WTC11 (cell line): ENCODE data around the gene TRIM3. TPM values are rescaled to one million over a fixed set of nuclear protein-coding genes. Genes with fewer than 3 reads are reported as not detected.
A peak's percentile ranks its signal among the peaks of the same experiment; 100 is the strongest.

Experiments
- ATAC-seq: fragments of 200-7000 bp; cut with Tn5 transposase; 2 replicates; pipeline ENCODE4 v1.10.0; 2021; ENCODE audit warnings: mild to moderate bottlenecking, moderate library complexity
- CTCF ChIA-PET: fragments of 300-600 bp; sonication (Branson Sonifier 250); formaldehyde crosslinking; loops from one replicate; lab custom pipeline; 2021; ENCODE audit warnings: antibody characterized with exemption; lab: Charles Lee
- POLR2A ChIA-PET: fragments of 350-600 bp; sonication (Branson Sonifier 250); formaldehyde crosslinking; loops from one replicate; lab custom pipeline; 2021; ENCODE audit warnings: antibody characterized with exemption; lab: Charles Lee
- DNase-seq: peaks from one replicate; pipeline ENCODE4 v3.0.0; 2021; ENCODE audit warnings: low spot score
- H3K27ac Mint-ChIP-seq: 2 replicates; pipeline ENCODE4 v1.8.0; 2021; ENCODE audit warnings: mixed read lengths
- H3K27me3 Mint-ChIP-seq: 2 replicates; pipeline ENCODE4 v1.8.0; 2021; ENCODE audit warnings: low read depth, mild to moderate bottlenecking, moderate library complexity, mixed read lengths
- H3K36me3 Mint-ChIP-seq: 2 replicates; pipeline ENCODE4 v1.8.0; 2021; ENCODE audit warnings: mixed read lengths
- H3K4me1 Mint-ChIP-seq: 2 replicates; pipeline ENCODE4 v1.8.0; 2022; ENCODE audit warnings: mixed read lengths
- H3K4me3 Mint-ChIP-seq: 2 replicates; pipeline ENCODE4 v1.8.0; 2021; ENCODE audit warnings: mild to moderate bottlenecking, moderate library complexity, mixed read lengths
- H3K9me3 Mint-ChIP-seq: 2 replicates; pipeline ENCODE4 v1.8.0; 2021; ENCODE audit warnings: mixed read lengths
- ARID4B ChIP-seq: sonication (generic); formaldehyde crosslinking; IDR thresholded peaks from 2 replicates; pipeline ENCODE4 v1.8.0; 2023; ENCODE audit warnings: missing genetic modification reagents, mild to moderate bottlenecking, borderline replicate concordance
- ATF1 ChIP-seq: sonication (generic); formaldehyde crosslinking; IDR thresholded peaks from 2 replicates; pipeline ENCODE4 v1.8.1; 2023; ENCODE audit warnings: mild to moderate bottlenecking, moderate library complexity, missing genetic modification reagents
- CBFB ChIP-seq: sonication (generic); formaldehyde crosslinking; IDR thresholded peaks from 2 replicates; pipeline ENCODE4 v1.8.1; 2022; ENCODE audit warnings: mild to moderate bottlenecking, low read depth, missing genetic modification reagents
- KAT7 ChIP-seq: sonication (generic); formaldehyde crosslinking; IDR thresholded peaks from 2 replicates; pipeline ENCODE4 v1.8.1; 2023; ENCODE audit warnings: missing genetic modification reagents, mild to moderate bottlenecking, borderline replicate concordance
- SMAD3 ChIP-seq: sonication (generic); formaldehyde crosslinking; IDR thresholded peaks from 2 replicates; pipeline ENCODE4 v1.8.0; 2022; ENCODE audit warnings: missing genetic modification reagents, mild to moderate bottlenecking, borderline replicate concordance
- TEAD4 ChIP-seq: sonication (generic); formaldehyde crosslinking; IDR thresholded peaks from 2 replicates; pipeline ENCODE4 v1.8.0; 2022; ENCODE audit warnings: mild to moderate bottlenecking, missing genetic modification reagents
- ZBTB21 ChIP-seq: sonication (generic); formaldehyde crosslinking; IDR thresholded peaks from 2 replicates; pipeline ENCODE4 v1.8.1; 2023; ENCODE audit warnings: mild to moderate bottlenecking, missing genetic modification reagents, borderline replicate concordance
- ZNF138 ChIP-seq: sonication (generic); formaldehyde crosslinking; conservative IDR thresholded peaks from 2 replicates; pipeline ENCODE4 v1.8.1; 2022; ENCODE audit warnings: mild to moderate bottlenecking, moderate library complexity, missing genetic modification reagents
- ZNF219 ChIP-seq: sonication (generic); formaldehyde crosslinking; IDR thresholded peaks from 2 replicates; pipeline ENCODE4 v1.8.0; 2023; ENCODE audit warnings: missing genetic modification reagents, mild to moderate bottlenecking, borderline replicate concordance
- ZNF416 ChIP-seq: fragments of 250-450 bp; sonication (Bioruptor Pico); IDR thresholded peaks from 2 replicates; pipeline ENCODE4 v1.9.0; 2021; ENCODE audit warnings: mild to moderate bottlenecking, inconsistent platforms
- total RNA-seq: library from RNA; stranded (reverse); gene quantifications from 3 replicates; pipeline ENCODE4 v1.2.3, GENCODE V29; 2021
- TF ChIP-seq, protein P1 (sequence below): sonication (generic); formaldehyde crosslinking; IDR thresholded peaks from 2 replicates; pipeline ENCODE4 v1.8.1; 2023; ENCODE audit warnings: mild to moderate bottlenecking, moderate library complexity, missing genetic modification reagents
- TF ChIP-seq, protein P2 (sequence below): sonication (generic); formaldehyde crosslinking; IDR thresholded peaks from 2 replicates; pipeline ENCODE4 v1.8.1; 2022; ENCODE audit warnings: low read depth, mild to moderate bottlenecking, moderate library complexity, missing genetic modification reagents, borderline replicate concordance
- TF ChIP-seq, protein P3 (sequence below): sonication (generic); formaldehyde crosslinking; IDR thresholded peaks from 2 replicates; pipeline ENCODE4 v1.8.1; 2022; ENCODE audit warnings: low read depth, missing genetic modification reagents, borderline replicate concordance

The TRIM3 gene
- total RNA-seq, 1 experiment from 2014 or later, result 21.3 TPM

GRCh38 chr11:6481012-6481923, 7.5 kb upstream of the TRIM3 start, which contains the start of the genes ARFIP2 and TIMM10B (continued):
- TF ChIP-seq, protein P1, sequence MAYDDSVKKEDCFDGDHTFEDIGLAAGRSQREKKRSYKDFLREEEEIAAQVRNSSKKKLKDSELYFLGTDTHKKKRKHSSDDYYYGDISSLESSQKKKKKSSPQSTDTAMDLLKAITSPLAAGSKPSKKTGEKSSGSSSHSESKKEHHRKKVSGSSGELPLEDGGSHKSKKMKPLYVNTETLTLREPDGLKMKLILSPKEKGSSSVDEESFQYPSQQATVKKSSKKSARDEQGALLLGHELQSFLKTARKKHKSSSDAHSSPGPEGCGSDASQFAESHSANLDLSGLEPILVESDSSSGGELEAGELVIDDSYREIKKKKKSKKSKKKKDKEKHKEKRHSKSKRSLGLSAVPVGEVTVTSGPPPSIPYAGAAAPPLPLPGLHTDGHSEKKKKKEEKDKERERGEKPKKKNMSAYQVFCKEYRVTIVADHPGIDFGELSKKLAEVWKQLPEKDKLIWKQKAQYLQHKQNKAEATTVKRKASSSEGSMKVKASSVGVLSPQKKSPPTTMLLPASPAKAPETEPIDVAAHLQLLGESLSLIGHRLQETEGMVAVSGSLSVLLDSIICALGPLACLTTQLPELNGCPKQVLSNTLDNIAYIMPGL, result no peak
- TF ChIP-seq, protein P2, sequence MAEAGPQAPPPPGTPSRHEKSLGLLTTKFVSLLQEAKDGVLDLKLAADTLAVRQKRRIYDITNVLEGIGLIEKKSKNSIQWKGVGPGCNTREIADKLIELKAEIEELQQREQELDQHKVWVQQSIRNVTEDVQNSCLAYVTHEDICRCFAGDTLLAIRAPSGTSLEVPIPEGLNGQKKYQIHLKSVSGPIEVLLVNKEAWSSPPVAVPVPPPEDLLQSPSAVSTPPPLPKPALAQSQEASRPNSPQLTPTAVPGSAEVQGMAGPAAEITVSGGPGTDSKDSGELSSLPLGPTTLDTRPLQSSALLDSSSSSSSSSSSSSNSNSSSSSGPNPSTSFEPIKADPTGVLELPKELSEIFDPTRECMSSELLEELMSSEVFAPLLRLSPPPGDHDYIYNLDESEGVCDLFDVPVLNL (CRISPR knock-in tag), result 0 out of 2 replicates have a peak, but pooled peaks have one; percentile 34
- no peak; the same call in 1 of the 2 replicates for TF ChIP-seq ZBTB21 (CRISPR knock-in tag)
- TF ChIP-seq ARID4B (CRISPR knock-in tag), result no peak; the same call in 1 of the 2 replicates
- 0 out of 2 replicates have a peak, but pooled peaks have one; percentile 19 for TF ChIP-seq TEAD4 (CRISPR knock-in tag)
- no peak for TF ChIP-seq ZNF416 (CRISPR knock-in tag)
- TF ChIP-seq, protein P3, sequence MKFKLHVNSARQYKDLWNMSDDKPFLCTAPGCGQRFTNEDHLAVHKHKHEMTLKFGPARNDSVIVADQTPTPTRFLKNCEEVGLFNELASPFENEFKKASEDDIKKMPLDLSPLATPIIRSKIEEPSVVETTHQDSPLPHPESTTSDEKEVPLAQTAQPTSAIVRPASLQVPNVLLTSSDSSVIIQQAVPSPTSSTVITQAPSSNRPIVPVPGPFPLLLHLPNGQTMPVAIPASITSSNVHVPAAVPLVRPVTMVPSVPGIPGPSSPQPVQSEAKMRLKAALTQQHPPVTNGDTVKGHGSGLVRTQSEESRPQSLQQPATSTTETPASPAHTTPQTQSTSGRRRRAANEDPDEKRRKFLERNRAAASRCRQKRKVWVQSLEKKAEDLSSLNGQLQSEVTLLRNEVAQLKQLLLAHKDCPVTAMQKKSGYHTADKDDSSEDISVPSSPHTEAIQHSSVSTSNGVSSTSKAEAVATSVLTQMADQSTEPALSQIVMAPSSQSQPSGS (CRISPR knock-in tag), result no peak
- TF ChIP-seq SMAD3, result no peak
- TF ChIP-seq ZNF138, result no peak
- TF ChIP-seq ATF1 (CRISPR knock-in tag), result peak; percentile 86; the same call in 1 of the 2 replicates
- TF ChIP-seq CBFB (CRISPR knock-in tag), result 0 out of 2 replicates have a peak, but pooled peaks have one; percentile 27

DNA sequence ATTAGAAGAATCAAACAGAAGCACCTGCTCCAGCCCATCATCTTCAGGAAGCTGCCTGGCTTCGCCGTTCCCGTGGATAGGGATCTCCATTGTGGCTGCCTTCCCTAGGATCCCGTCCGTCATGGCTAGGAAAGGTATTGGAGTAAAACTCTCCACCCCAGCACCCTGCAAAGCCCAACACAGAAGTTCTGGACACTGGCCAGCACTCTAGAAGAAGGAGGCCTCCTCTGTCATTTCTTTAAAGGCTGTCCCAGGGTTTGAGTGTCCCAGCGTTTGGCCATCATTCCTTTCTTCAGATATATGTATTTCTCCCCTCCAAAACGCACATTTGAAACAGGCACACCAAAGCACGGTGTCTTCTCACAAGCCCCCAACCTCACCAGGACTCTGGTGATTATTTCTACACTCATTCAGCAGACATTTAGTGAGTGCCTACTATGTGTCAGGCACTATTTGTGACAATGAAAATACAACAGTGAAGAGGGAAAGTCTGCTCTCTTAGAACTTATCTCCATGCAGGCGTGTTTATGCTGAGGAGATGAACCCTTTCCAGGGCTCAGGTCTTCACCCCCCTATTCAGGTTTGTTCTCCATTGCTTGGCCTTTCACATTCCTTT, 6.7 kb upstream of the TRIM3 start:
- peak; percentile 51; the same call in 1 of the 2 replicates for TF ChIP-seq KAT7 (CRISPR knock-in tag)
- TF ChIP-seq ZNF219, result no peak
- peak overlapping the region; percentile 98 for H3K4me3 Mint-ChIP-seq
- peak overlapping the region; percentile 99 for H3K27ac Mint-ChIP-seq
- ChIA-PET POLR2A (no interaction called here), CTCF (no interaction called here)
- ATAC-seq, result no peak; the same call in 1 of the 2 replicates
- peaks cover 25% of the 10 kb centered on the region for H3K4me1 Mint-ChIP-seq
- H3K27me3 Mint-ChIP-seq, result no peaks in the 10 kb centered on the region; the same call in 1 of the 2 replicates
- peaks cover 42% of the 10 kb centered on the region for H3K36me3 Mint-ChIP-seq
- no peak for DNase-seq
- H3K9me3 Mint-ChIP-seq, result no peaks in the 10 kb centered on the region
